A549 (cell line): Measurements from ENCODE around the gene MRRF. TPM values are rescaled to one million over a fixed set of nuclear protein-coding genes. Genes with fewer than 3 reads are reported as not detected.
"Not testable (repeated sequence)": the region's sequence is repeated elsewhere in the genome, so short reads cannot be mapped to it uniquely, and the experiment has no call there.

ENCODE experiments used
- ATAC-seq, 2 experiments: fragments of 200-7000 bp in 1 of 2; fragments of >200 bp in 1 of 2; cut with Nextera tagmentation in 1 of 2; cut with Tn5 transposase in 1 of 2; 3 replicates each; pipeline versions ENCODE4 v1.8.0 to v1.9.1; 2018 to 2020; ENCODE audit warnings: mild to moderate bottlenecking in 1 of 2, moderate library complexity in 1 of 2
- CTCF ChIA-PET: fragments of 300-600 bp; sonication (Branson Sonifier 250); formaldehyde crosslinking; extraction: SDS; loops from one replicate; lab custom pipeline; 2021; ENCODE audit warnings: antibody characterized with exemption, inconsistent platforms; lab: Yijun Ruan, JAX
- POLR2A ChIA-PET: fragments of 350-600 bp; formaldehyde crosslinking; extraction: SDS; loops from one replicate; lab custom pipeline; 2021; ENCODE audit warnings: antibody characterized with exemption, inconsistent platforms; lab: Yijun Ruan, JAX
- DNase-seq, 2 experiments: peaks; one replicate each; pipeline versions ENCODE4 v3.0.0 to v3.0.0-alpha.2; 2011 to 2016; ENCODE audit warnings: low read depth in 1 of 2, low spot score in 1 of 2
- FAIRE-seq: peaks from 2 replicates; lab custom pipeline; 2011; peaks lifted over from hg19 to GRCh38; lab: Jason Lieb, UNC
- H3K27ac ChIP-seq, 2 experiments: fragments of >200 bp; sonication (Bioruptor Twin); formaldehyde crosslinking; 3 replicates each; pipeline ENCODE4 v1.5.1; 2016 to 2017
- H3K4me1 ChIP-seq: fragments of >200 bp; sonication (Bioruptor Twin); formaldehyde crosslinking; 3 replicates; pipeline ENCODE4 v1.6.1; 2016
- H3K4me2 ChIP-seq: fragments of >200 bp; sonication (Bioruptor Twin); formaldehyde crosslinking; 3 replicates; pipeline ENCODE4 v1.6.1; 2016
- H3K4me3 ChIP-seq: fragments of >200 bp; sonication (Bioruptor Twin); formaldehyde crosslinking; 3 replicates; pipeline ENCODE4 v1.5.1; 2016
- H3K9me3 ChIP-seq: fragments of >200 bp; sonication (Bioruptor Twin); formaldehyde crosslinking; 3 replicates; pipeline ENCODE4 v1.6.1; 2016
- BCL3 ChIP-seq: fragments of >200 bp; sonication (Bioruptor Twin); formaldehyde crosslinking; IDR thresholded peaks from 3 replicates; pipeline ENCODE4 v1.6.1; 2016
- BHLHE40 ChIP-seq: IDR thresholded peaks from 2 replicates; pipeline ENCODE4 v1.6.1; 2012; ENCODE audit warnings: low read depth, low read length, inconsistent platforms
- CBX8 ChIP-seq: fragments of 200-600 bp; sonication (generic); IDR thresholded peaks from 2 replicates; pipeline ENCODE4 v1.6.1; 2016
- CHD4 ChIP-seq: fragments of 200-600 bp; sonication (generic); IDR thresholded peaks from 2 replicates; pipeline ENCODE4 v1.6.1; 2016; ENCODE audit warnings: antibody characterized with exemption, mild to moderate bottlenecking, borderline replicate concordance
- EHF ChIP-seq: fragments of 250-450 bp; sonication (Bioruptor Pico); IDR thresholded peaks from 2 replicates; pipeline ENCODE4 v1.5.0; 2020; ENCODE audit warnings: mild to moderate bottlenecking
- EHMT2 ChIP-seq: fragments of 200-600 bp; sonication (generic); IDR thresholded peaks from 2 replicates; pipeline ENCODE4 v1.6.1; 2016; ENCODE audit warnings: antibody characterized with exemption, low read depth, mild to moderate bottlenecking, moderate library complexity
- EP300 ChIP-seq, 2 experiments: fragments of >200 bp; sonication (Bioruptor Twin); formaldehyde crosslinking; IDR thresholded peaks; 2 replicates in 1 of 2; 3 replicates in 1 of 2; pipeline ENCODE4 v1.6.1; 2016 to 2017
- FOSL2 ChIP-seq, 2 experiments: fragments of 450-650 bp in 1 of 2; fragments of >200 bp in 1 of 2; sonication (Bioruptor Twin) in 1 of 2; formaldehyde crosslinking; IDR thresholded peaks; 2 replicates each; pipeline versions ENCODE4 v1.5.0 to v1.6.1; 2016 to 2020; ENCODE audit warnings: mild to moderate bottlenecking in 1 of 2, moderate library complexity in 1 of 2
- HES2 ChIP-seq: fragments of >200 bp; sonication (Bioruptor Twin); formaldehyde crosslinking; IDR thresholded peaks from 2 replicates; pipeline ENCODE4 v1.6.1; 2016
- HMGXB4 ChIP-seq: fragments of 250-450 bp; sonication (Bioruptor Pico); IDR thresholded peaks from 2 replicates; pipeline ENCODE4 v1.5.0; 2021; ENCODE audit warnings: mild to moderate bottlenecking, moderate library complexity, borderline replicate concordance
- JUN ChIP-seq, 2 experiments: fragments of >200 bp; sonication (Bioruptor Twin); formaldehyde crosslinking; IDR thresholded peaks; 2 replicates in 1 of 2; 3 replicates in 1 of 2; pipeline ENCODE4 v1.6.1; 2016 to 2017
- MAX ChIP-seq: IDR thresholded peaks from 2 replicates; pipeline ENCODE4 v1.6.1; 2012
- MAZ ChIP-seq: fragments of 150-350 bp; IDR thresholded peaks from 2 replicates; pipeline ENCODE4 v1.6.1; 2014; ENCODE audit warnings: antibody characterized with exemption, low read depth, low read length, borderline replicate concordance
- NFE2L2 ChIP-seq: fragments of 150-350 bp; conservative IDR thresholded peaks from 2 replicates; pipeline ENCODE4 v1.6.1; 2014; ENCODE audit warnings: low read length
- NR3C1 ChIP-seq: fragments of >200 bp; sonication (Bioruptor Twin); formaldehyde crosslinking; IDR thresholded peaks from 3 replicates; pipeline ENCODE4 v1.6.1; 2017
- PBX3 ChIP-seq: IDR thresholded peaks from 2 replicates; pipeline ENCODE4 v1.6.1; 2012
- POLR2A ChIP-seq: IDR thresholded peaks from 2 replicates; pipeline ENCODE4 v1.6.1; 2012; ENCODE audit warnings: mild to moderate bottlenecking, low read length
- POLR2AphosphoS2 ChIP-seq: conservative IDR thresholded peaks from 2 replicates; pipeline ENCODE4 v1.6.1; 2012; ENCODE audit warnings: low read length, improper control_type of control experiment, inconsistent platforms
- RNF2 ChIP-seq: fragments of 200-600 bp; sonication (generic); IDR thresholded peaks from 2 replicates; pipeline ENCODE4 v1.6.1; 2016; ENCODE audit warnings: low read depth, mild to moderate bottlenecking, antibody characterized with exemption, moderate library complexity, borderline replicate concordance
- SMC3 ChIP-seq: fragments of >200 bp; sonication (Bioruptor Twin); formaldehyde crosslinking; IDR thresholded peaks from 3 replicates; pipeline ENCODE4 v1.6.1; 2018; ENCODE audit warnings: inconsistent platforms
- SREBF2 ChIP-seq: fragments of 450-650 bp; IDR thresholded peaks from 2 replicates; pipeline ENCODE4 v1.6.1; 2014; ENCODE audit warnings: mild to moderate bottlenecking, moderate library complexity
- TFCP2L1 ChIP-seq: fragments of 250-450 bp; sonication (Bioruptor Pico); IDR thresholded peaks from 2 replicates; pipeline ENCODE4 v1.5.0; 2021; ENCODE audit warnings: mild to moderate bottlenecking
- ZNF302 ChIP-seq: fragments of 250-450 bp; sonication (Bioruptor Pico); IDR thresholded peaks from 2 replicates; pipeline ENCODE4 v1.9.0; 2021; ENCODE audit warnings: inconsistent platforms, mild to moderate bottlenecking, moderate library complexity
- WGBS: methylation state at CpG from one replicate; pipeline ENCODE4 v1.1.6; 2017; ENCODE audit errors: missing lambda C conversion rate; 5-methylcytosine and 5-hydroxymethylcytosine counted together
- polyA plus RNA-seq, 4 experiments: library from polyadenylated mRNA; depleted of rRNA in 3 of 4; stranded (reverse); fragments of >200 nt; fragmentation: RNase III in 1 of 4; extraction: RNeasy Plus Mini Kit Qiagen cat#74134 plus additional on column Dnase treatment in 1 of 4; gene quantifications; 2 replicates in 3 of 4; 3 replicates in 1 of 4; pipeline ENCODE4 v1.2.3, GENCODE V29; 2011 to 2017
- TF ChIP-seq, protein P1 (sequence below): fragments of 150-350 bp; IDR thresholded peaks from 2 replicates; pipeline ENCODE4 v1.6.1; 2014; ENCODE audit warnings: low read depth, mild to moderate bottlenecking, low read length

Gene MRRF
- polyA plus RNA-seq, 2 of the 4 experiments (the other 2 are of a cell fraction): 63.6 to 107 TPM

- 77% methylated on average over 1 of the region's 1 CpG for WGBS
- no peak for ATAC-seq
- no peak overlapping the region for H3K4me3 ChIP-seq
- ChIA-PET POLR2A (no interaction called here), CTCF (interaction anchor here (1.0 to 1.3 kb wide), 2 partner anchors 25 to 180 kb away, joined by 3 to 4 read pairs; no protein-coding TSS in a partner anchor)
- no peaks in the 10 kb centered on the region for H3K4me1 ChIP-seq
- FAIRE-seq: no peak
- no peak for TF ChIP-seq NFE2L2
- no peak for TF ChIP-seq SREBF2
- TF ChIP-seq ZNF302 (CRISPR knock-in tag): no peak
- TF ChIP-seq MAZ: no peak
- TF ChIP-seq MAX: no peak
- no peak overlapping the region for H3K4me2 ChIP-seq
- no peak overlapping the region for H3K27ac ChIP-seq
- DNase-seq: no peak
- H3K9me3 ChIP-seq: no peaks in the 10 kb centered on the region
These were observed 60.4 kb downstream of the MRRF start for GRCh38 chr9:122325124-122325523.

DNA sequence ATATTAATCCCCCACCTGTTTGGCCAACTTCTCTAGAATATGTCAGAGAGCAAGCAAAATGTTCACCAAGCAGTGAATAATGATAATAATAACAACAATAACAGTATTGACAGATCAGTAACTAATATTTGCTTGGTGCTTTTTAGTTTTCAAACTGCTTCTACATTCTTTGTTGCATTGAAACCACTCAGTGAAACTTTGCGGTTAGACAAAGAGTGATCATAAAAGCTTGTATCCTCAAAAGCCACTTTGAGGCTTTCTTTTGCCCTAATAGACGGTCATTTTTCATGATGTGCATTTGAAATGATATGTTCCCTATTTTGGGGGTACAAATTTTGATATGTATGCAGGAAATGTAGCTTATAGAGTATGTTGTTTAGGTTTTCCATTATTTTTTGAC lies 62.5 kb downstream of the MRRF start:
- H3K4me2 ChIP-seq: no peak overlapping the region
- FAIRE-seq: no peak
- WGBS: 94% methylated on average over 2 of the region's 2 CpGs
- H3K4me1 ChIP-seq: no peaks in the 10 kb centered on the region
- no peak for DNase-seq
- H3K4me3 ChIP-seq: no peak overlapping the region
- no peak for TF ChIP-seq PBX3
- no peak for TF ChIP-seq RNF2
- no peak for TF ChIP-seq HES2
- TF ChIP-seq POLR2AphosphoS2: no peak
- no peak for TF ChIP-seq EHF (CRISPR knock-in tag)
- TF ChIP-seq CHD4: no peak
- no peak for TF ChIP-seq BCL3
- no peak for TF ChIP-seq EHMT2
- TF ChIP-seq POLR2A: no peak
- TF ChIP-seq EP300 (IDR thresholded peaks at IDR 0.05): no peak
- no peak for TF ChIP-seq MAZ
- no peak for TF ChIP-seq NFE2L2
- H3K9me3 ChIP-seq: no peaks in the 10 kb centered on the region
- no peak overlapping the region for H3K27ac ChIP-seq
- ChIA-PET CTCF (interaction anchor here (0.9 to 1.5 kb wide), 3 partner anchors 20 to 201 kb away, joined by 3 to 9 read pairs (median 3); no protein-coding TSS in a partner anchor), POLR2A (no interaction called here)
- no peak for ATAC-seq

DNA sequence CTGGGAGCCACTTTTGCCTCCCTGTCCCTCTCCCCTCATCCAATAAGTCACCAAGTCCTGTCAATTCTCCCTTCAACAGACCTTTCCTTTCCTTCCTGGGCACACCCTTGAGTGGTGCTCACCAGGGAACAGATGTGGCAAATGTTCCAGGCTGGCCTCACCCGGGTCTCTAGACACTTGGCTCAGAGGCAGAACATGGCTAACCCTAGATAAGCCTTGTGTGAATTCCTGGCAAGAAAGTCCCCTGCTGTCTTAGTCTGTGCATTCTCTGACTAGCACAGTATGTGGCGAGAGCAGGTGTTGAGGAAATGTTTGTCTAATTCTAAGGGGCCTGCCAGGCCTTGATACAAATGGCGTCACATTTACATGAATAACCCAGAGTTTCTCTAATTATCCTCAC lies 64.9 kb downstream of the MRRF start:
- H3K4me2 ChIP-seq: no peak overlapping the region
- no peak overlapping the region for H3K4me3 ChIP-seq
- TF ChIP-seq CBX8: no peak
- TF ChIP-seq JUN (IDR thresholded peaks at IDR 0.05): no peak
- TF ChIP-seq NR3C1: no peak
- no peak for TF ChIP-seq BHLHE40
- no peak for TF ChIP-seq SMC3
- no peak for TF ChIP-seq TFCP2L1 (CRISPR knock-in tag)
- TF ChIP-seq, protein P1, sequence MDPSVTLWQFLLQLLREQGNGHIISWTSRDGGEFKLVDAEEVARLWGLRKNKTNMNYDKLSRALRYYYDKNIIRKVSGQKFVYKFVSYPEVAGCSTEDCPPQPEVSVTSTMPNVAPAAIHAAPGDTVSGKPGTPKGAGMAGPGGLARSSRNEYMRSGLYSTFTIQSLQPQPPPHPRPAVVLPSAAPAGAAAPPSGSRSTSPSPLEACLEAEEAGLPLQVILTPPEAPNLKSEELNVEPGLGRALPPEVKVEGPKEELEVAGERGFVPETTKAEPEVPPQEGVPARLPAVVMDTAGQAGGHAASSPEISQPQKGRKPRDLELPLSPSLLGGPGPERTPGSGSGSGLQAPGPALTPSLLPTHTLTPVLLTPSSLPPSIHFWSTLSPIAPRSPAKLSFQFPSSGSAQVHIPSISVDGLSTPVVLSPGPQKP: no peak
- no peak for TF ChIP-seq HMGXB4
- TF ChIP-seq FOSL2 (IDR thresholded peaks at IDR 0.05): no peak
- TF ChIP-seq FOSL2 (CRISPR knock-in tag; IDR thresholded peaks at IDR 0.05): no peak
- TF ChIP-seq RNF2: no peak
- H3K4me1 ChIP-seq: no peaks in the 10 kb centered on the region
- H3K27ac ChIP-seq: no peak overlapping the region
- ChIA-PET CTCF (interaction anchor here (0.8 to 1.3 kb wide), 3 partner anchors 12 to 204 kb away, joined by 3 read pairs; no protein-coding TSS in a partner anchor), POLR2A (no interaction called here)
- DNase-seq (no peak), ATAC-seq (no peak), FAIRE-seq (no peak)
- no peaks in the 10 kb centered on the region for H3K9me3 ChIP-seq
- WGBS: 89% methylated on average over 3 of the region's 3 CpGs

DNA sequence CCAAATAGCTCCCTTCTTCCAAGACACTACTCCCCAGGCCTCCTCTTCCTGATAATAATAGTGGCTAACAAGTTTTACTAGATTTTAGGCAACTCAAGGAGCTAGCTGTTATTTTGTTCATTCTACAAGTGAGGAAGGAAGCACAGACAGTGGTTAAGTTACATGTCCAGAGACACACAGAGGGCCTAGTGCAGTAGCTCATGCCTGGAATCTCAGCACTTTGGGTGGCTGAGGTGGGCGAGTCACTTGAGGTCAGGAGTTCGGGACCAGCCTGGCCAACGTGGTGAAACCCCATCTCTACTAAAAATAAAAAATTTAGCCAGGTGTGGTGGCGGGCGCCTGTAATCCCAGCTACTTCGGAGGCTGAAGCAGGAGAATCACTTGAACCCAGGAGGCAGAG lies 65.8 kb downstream of the MRRF start:
- H3K27ac ChIP-seq, H3K4me3 ChIP-seq, POLR2A ChIA-PET, H3K4me1 ChIP-seq, ATAC-seq, DNase-seq, H3K4me2 ChIP-seq, FAIRE-seq, H3K9me3 ChIP-seq: not testable (repeated sequence)
- CTCF ChIA-PET: interaction anchor here (0.7 to 1.5 kb wide), 5 partner anchors 10 to 207 kb away, joined by 3 to 8 read pairs (median 5); no protein-coding TSS in a partner anchor
- 90% methylated on average over 6 of the region's 6 CpGs for WGBS
